ENCODE measurements around the gene SKA1. TPM values are rescaled to one million over a fixed set of nuclear protein-coding genes. Genes with fewer than 3 reads are reported as not detected.

The SKA1 gene
- polyA plus RNA-seq, 1 donor from 2014 or later = 0.97 TPM

GRCh38 chr18:50341443-50341842 is 33.4 kb upstream of the SKA1 start:
- H3K27me3 ChIP-seq (ENCODE audit: insufficient read depth, low read depth, low read length) = no peaks in the 10 kb centered on the region
- no peaks in the 10 kb centered on the region for H3K36me3 ChIP-seq (ENCODE audit: insufficient read depth, low read length)
- no peak overlapping the region for H3K9ac ChIP-seq (ENCODE audit: low read length)
- H3K27ac ChIP-seq (ENCODE audit: low read length) = no peak overlapping the region
- no peak overlapping the region for H2AFZ ChIP-seq (ENCODE audit: low read depth, low read length)
- TF ChIP-seq POLR2AphosphoS5 (IDR thresholded peaks at IDR 0.05) = no peak
- TF ChIP-seq SMC3 (conservative IDR thresholded peaks at IDR 0.05; ENCODE audit: poor library complexity) = no peak
- TF ChIP-seq RAD21 (conservative IDR thresholded peaks at IDR 0.05) = no peak
- TF ChIP-seq TAF1 (IDR thresholded peaks at IDR 0.05; ENCODE audit: low read depth) = no peak
- TF ChIP-seq EP300 (conservative IDR thresholded peaks at IDR 0.05; ENCODE audit: poor library complexity, severe bottlenecking) = no peak
- TF ChIP-seq EZH2 (IDR thresholded peaks at IDR 0.05; ENCODE audit: borderline replicate concordance, insufficient read depth, low read length, poor library complexity, severe bottlenecking) = no peak
- no peak for TF ChIP-seq REST (IDR thresholded peaks at IDR 0.05; ENCODE audit: borderline replicate concordance)
- no peak for TF ChIP-seq MXI1 (conservative IDR thresholded peaks at IDR 0.05; ENCODE audit: poor library complexity, severe bottlenecking)
- no peak for TF ChIP-seq CTCF (IDR thresholded peaks at IDR 0.05; ENCODE audit: poor library complexity, severe bottlenecking)
- H3K9me3 ChIP-seq (ENCODE audit: low read length) = no peaks in the 10 kb centered on the region
- H3K79me2 ChIP-seq (replicated peaks; ENCODE audit: insufficient read depth, low read length) = no peaks in the 10 kb centered on the region
- no peaks in the 10 kb centered on the region for H3K9me2 ChIP-seq (ENCODE audit: insufficient read depth, low read length)
- H3K4me2 ChIP-seq (ENCODE audit: low read length) = no peak overlapping the region
- H3K4me3 ChIP-seq (ENCODE audit: low read length) = no peak overlapping the region
- H4K20me1 ChIP-seq (ENCODE audit: insufficient read depth) = no peaks in the 10 kb centered on the region
- no peaks in the 10 kb centered on the region for H3F3A ChIP-seq (ENCODE audit: insufficient read depth, low read length, poor library complexity, severe bottlenecking)

- H3K9me3 ChIP-seq (ENCODE audit: low read length) = no peaks in the 10 kb centered on the region
- no peaks in the 10 kb centered on the region for H3K79me2 ChIP-seq (replicated peaks; ENCODE audit: insufficient read depth, low read length)
- no peaks in the 10 kb centered on the region for H3K9me2 ChIP-seq (ENCODE audit: insufficient read depth, low read length)
- no peaks in the 10 kb centered on the region for H3K36me3 ChIP-seq (ENCODE audit: insufficient read depth, low read length)
- H3K9ac ChIP-seq (ENCODE audit: low read length) = no peak overlapping the region
- no peaks in the 10 kb centered on the region for H4K20me1 ChIP-seq (ENCODE audit: insufficient read depth)
- TF ChIP-seq REST (IDR thresholded peaks at IDR 0.05; ENCODE audit: borderline replicate concordance) (no peak), TAF1 (IDR thresholded peaks at IDR 0.05; ENCODE audit: low read depth) (no peak), CTCF (IDR thresholded peaks at IDR 0.05; ENCODE audit: poor library complexity, severe bottlenecking) (no peak), RAD21 (conservative IDR thresholded peaks at IDR 0.05) (no peak), SMC3 (conservative IDR thresholded peaks at IDR 0.05; ENCODE audit: poor library complexity) (no peak), MXI1 (conservative IDR thresholded peaks at IDR 0.05; ENCODE audit: poor library complexity, severe bottlenecking) (no peak), EP300 (conservative IDR thresholded peaks at IDR 0.05; ENCODE audit: poor library complexity, severe bottlenecking) (no peak)
- no peak overlapping the region for H3K27ac ChIP-seq (ENCODE audit: low read length)
- H3K27me3 ChIP-seq (ENCODE audit: insufficient read depth, low read depth, low read length) = no peaks in the 10 kb centered on the region
- no peak overlapping the region for H3K4me2 ChIP-seq (ENCODE audit: low read length)
- H3F3A ChIP-seq (ENCODE audit: insufficient read depth, low read length, poor library complexity, severe bottlenecking) = no peaks in the 10 kb centered on the region
- no peak overlapping the region for H3K4me3 ChIP-seq (ENCODE audit: low read length)
- H2AFZ ChIP-seq (ENCODE audit: low read depth, low read length) = no peak overlapping the region
These were observed 24.1 kb upstream of the SKA1 start for GRCh38 chr18:50350699-50351098.

All from neural cell (in vitro differentiated cells).